HCEC 1CT (cell line): ENCODE data around the gene CACHD1.

Experiments used
- DNase-seq: peaks from one replicate; pipeline ENCODE4 v3.0.0-alpha.2; 2017

The CACHD1 gene

GRCh38 chr1:64525116-64525686 is 55.3 kb downstream of the CACHD1 start:
- DNase-seq, result no peak

- DNase-seq, result no peak
These were observed 56.4 kb downstream of the CACHD1 start for GRCh38 chr1:64526312-64526711.

- no peak for DNase-seq
These were observed 57.2 kb downstream of the CACHD1 start for GRCh38 chr1:64527165-64527564.

DNA sequence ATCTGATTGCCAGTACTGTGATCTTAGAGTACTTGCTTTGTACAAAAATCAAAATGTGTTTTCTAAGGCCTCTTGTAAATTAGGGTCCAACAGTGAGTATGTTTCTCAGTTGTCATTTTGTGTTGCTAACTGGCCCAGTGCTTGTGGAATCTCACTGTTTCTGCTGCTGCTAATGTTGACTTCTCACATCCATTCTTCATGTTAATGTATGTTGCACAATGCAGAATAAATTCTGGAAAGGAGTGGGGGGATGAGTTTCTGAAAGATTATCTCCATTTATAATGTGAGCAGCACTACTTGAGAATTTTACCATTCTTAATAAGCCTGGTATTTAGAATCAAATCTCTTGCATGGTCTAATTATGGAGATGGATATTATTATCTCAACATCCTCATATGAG is 57.9 kb downstream of the CACHD1 start:
- no peak for DNase-seq

- no peak for DNase-seq
These were observed 61.2 kb downstream of the CACHD1 start for GRCh38 chr1:64530969-64531692.

DNA sequence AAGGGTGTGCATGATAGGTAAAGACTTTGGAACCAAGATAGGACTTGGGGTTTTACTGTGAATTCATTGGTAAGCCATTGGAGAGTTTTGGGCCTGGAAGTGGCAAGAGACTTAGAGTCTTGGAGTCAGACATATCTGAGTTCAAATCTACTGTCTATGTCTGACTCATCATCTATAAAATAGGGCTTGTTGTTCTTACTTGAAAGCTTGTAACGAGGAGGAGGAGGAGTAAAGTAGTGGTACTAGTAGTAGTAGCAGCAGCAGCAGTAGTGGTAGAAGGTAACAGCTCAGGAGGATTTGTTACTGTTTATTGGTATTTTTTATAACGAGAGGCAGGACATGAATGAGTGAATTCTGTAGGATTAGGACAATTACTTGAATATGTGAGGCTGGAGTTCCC is 62.7 kb downstream of the CACHD1 start:
- no peak for DNase-seq

DNA sequence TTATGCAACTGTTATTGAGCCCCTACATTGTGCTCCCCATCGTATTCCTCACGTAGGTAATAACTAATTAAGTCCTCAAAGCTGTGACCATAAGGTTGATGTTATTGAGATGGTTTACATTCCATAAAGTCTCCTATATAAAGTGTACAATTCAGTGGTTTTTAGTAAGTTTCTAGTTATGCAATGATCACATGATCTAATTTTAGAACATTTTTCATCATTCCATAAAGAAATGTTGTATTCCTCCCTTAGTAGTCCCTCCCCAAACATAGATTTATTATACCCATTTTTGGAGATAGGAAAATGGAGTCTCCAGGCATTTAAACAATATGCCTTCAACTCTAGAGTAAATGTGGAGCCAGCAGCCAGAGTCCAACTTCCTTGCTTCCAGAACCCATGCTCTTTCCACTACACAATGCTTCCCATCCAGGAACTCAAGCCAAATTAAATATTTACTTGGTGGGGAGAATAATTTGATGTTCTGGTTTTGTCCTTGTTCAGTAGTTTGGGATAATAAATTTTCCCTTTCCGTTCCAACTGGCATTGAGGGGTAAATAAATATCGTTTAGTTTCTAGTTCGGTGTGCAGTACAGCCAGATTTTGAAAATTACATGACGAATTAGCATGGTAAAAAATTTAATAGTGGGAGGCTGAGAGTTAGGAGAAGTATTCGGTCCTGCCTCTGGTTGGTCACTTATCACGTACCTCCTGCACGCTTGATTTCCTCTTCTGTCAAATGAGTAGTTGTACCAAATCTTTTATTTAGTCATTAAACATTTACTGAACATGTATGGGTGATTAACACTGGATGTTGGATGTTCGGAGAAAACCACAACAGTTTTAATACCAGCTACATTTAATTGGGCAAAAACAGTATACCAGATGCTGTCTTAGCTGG is 66.3 kb downstream of the CACHD1 start:
- DNase-seq, result peak; percentile 33

DNA sequence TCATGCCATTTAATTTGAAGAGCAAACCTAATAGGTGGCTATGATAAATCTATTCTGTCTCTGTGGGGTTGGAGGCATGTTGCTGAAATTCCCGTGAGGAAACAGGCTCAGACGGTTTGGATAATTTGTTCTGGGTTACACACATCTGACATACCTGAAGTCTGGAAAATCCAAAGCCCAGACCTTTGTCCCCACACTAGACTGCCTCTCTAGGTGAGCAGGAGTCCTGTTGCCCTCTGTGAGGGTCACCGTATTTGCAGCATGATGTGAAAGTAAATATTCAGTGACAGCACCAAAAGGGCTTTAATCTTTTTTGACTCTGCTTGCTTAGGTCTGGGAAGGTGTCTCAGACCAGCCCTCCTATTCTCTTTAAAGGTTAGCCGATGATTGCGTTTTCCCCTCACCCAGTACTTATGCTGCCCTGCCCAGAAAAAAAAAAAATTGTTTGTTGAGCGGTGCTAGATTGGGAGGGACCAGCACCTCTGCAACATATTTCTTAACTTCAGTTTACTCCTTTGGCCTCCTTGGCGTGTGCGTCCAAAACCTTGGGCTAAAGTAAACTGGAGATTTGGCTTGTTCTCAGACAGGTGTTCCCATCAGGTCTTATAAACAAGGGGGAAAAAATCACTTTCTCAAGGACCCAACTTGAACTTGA is 67.0 kb downstream of the CACHD1 start:
- no peak for DNase-seq

GRCh38 chr1:64537942-64538341 is 68.0 kb downstream of the CACHD1 start:
- DNase-seq, result no peak

DNA sequence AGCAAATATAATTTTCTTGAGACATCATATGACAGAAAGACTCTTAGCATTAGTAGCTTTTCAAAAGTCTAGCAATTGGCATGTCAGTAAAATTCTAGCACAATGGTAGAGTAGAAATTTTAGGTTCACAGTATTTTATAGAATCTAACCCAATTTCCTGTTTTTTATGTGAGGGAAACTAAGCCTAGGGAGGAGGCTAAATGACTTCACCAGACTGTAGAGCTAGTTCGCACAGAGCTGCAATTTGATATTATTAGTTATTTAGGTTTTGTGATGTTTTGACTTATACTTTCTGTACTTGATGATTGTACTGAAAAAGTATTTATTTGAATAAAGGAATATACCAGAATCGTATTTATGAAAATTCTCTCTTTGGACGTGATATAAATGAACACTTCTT is 68.5 kb downstream of the CACHD1 start:
- no peak for DNase-seq

DNA sequence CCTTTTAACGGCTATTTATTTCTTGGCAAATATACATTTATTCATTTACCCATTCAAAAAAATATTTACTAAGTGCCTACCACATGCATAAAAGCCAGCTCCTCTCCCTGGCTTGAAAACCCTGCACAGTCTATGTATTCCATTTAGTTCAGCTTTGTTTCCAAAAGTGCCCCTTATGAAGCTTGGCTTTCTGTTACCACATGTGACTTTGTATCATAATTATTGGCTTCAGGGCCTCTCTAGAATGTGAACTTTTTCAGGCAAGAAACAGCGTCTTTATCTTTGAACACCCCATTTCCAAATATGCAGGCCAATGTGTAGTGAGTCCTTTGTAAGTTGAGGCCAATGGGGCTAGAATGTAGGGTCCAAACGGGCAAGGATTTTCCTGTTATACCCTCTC is 69.4 kb downstream of the CACHD1 start:
- DNase-seq, result no peak

DNA sequence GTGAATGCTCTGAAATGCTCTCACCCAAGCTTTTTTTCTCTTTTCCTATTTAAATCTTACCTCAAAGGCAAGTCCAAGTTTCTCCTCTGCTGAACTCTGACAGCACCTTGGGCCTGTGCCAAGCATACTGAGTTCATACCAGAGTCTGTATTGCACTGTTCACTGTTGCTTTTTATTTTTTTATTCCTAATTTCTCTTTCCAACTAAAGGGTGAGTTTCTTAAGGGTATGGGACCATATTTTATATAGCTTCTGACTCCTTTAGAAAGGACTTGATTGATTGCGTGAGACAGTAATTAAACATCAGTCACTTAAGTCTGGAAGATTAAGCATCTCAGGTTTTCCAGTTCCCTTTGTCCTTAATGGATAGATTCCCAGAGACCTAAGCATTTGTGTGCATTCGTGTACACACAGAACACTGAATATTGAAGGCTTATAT is 69.9 kb downstream of the CACHD1 start:
- peak; percentile 37 for DNase-seq

DNA sequence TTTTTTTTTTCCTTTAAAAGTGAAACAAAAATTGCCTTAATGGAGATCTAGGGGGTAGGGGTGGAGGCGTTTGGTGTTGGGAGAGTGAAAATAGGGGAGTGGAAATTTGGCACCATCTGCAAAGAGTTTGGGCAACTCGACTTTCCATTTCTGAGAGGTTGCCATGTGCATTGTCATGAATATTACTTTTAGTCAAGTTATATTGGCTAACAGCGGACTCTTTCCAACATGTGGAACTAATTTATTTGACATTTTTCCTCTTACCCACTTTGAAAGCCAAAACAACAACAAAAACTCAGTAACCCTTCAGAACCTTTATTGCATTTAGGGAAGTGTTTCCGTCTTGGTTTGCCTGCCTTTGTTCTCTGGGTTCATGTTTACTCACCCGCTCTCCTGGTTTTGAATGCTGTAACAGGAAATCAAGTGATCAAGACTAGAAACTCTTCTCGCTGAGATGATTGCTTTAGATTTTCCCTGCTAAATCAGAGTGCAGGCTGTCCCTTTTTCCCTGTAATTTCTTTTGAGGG is 70.4 kb downstream of the CACHD1 start:
- DNase-seq, result peak; percentile 37

GRCh38 chr1:64542118-64542517 is 72.2 kb downstream of the CACHD1 start:
- no peak for DNase-seq

GRCh38 chr1:64543831-64544230 is 73.9 kb downstream of the CACHD1 start:
- DNase-seq, result peak; percentile 65

DNA sequence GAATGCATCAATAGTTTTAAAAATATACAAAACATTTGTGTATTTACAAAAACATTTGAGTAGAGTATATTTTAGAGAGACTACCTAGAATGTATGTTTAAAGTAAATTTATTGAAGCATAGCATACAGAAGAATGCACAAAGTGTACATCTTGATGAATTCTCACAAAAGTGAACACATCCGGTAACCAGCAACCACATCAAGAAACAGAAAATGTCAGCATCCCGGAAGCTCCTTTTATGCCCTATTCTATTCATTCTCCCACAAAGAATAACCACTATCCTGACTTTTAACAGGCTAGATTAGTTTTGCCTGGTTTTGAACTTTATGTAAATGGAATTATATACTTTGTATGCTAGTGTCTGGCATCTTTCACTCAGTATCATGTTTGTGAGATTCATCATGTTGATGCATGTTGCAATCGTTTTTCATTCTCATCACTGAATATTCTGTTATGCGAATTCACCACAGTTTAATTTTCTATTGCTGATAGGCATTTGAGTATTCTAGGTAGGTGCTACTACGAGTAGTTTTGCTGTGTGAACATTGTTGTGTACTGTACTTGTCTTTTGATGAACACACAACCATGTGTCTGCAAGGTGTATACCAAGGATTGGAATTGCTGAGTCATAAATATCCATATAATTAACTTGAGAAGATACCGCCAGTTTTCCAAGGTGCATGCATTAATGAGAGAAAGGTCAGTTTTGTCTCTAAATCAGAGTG is 75.4 kb downstream of the CACHD1 start:
- DNase-seq, result no peak

DNA sequence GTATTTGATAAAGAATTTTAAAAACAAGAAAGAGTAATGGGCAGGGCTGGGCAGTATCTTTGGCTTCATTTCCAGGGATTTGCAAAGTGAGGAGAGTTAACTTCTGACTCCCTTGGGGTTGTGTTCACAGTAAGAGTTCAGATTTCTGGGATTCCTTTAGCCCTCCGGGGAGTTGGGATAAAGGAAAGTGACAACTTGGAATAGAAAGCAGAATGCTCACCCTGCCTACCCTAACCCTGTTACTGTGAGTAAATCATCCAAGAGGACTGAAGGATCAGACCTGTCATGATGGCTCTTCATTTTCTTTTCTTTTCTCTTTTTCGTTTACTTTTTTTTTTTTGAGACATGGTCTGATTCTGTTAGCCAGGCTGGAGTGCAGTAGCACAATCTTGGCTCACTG is 76.1 kb downstream of the CACHD1 start:
- DNase-seq, result no peak

DNA sequence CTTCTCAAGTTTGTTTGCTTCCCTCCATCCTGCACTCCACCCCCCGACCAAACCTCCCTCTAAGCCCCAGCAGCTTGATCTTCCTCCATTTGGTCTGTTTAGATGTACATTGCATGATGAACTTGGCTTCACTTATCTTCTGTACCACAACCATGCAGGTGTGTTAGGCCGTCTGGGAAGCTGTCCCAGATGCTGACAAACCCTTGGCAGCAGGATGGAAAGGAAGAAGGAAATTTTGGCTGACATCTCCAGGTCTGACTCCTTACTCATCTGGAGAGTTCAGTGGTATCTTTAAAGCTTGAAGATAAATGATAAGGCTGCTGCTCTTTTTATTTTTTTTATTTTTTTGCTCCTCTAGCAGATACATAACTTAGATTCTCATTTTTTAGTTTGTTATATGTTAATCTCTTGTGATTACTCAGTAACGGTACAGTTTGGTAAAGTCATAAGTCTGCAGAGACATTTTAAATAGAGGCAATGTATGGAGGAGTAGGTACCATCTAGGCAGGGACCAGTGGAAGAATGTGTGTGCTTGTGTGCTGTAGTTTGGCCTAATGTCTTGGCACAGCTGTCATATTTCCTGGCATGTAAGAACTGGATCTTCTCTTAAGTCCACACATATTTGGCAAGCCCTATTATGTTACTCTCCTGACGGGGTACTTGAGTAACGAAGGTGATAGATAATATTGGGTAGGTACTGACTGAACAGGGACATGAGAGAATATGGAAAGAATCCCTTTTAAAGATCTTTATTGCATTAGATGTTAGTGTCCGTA is 79.7 kb downstream of the CACHD1 start:
- no peak for DNase-seq

- DNase-seq, result no peak
These were observed 80.6 kb downstream of the CACHD1 start for GRCh38 chr1:64550510-64550909.

DNA sequence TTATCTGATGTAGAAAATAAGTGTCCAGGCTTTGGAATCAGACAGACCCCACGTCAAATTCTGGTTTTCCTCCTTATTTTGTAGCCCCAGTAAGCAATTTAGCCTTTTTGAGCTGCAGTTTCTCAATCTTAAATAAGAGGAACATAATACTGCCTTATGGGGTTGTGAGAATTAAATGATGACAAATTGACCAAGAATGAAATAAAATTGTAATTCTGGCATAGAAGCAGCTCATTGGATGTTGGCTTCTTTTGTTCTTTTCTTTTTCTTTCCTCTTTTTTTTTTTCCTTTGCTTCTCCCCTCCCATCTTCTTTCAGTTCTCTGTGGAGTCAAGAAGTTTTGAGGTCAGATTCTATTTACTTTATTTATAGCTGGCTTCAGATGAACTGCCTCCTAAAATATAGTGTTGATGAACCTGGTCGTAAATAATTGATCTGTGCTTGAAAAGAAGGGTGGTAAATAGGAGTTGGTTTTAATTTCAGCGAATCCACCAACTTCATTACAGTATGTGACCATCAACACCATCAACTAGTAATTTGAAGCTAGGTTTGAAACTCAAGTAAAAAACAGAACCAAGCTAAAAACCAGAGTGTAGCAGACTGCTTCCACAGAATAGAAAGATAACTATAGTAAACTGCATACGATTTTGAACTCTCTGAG is 81.1 kb downstream of the CACHD1 start:
- no peak for DNase-seq

DNA sequence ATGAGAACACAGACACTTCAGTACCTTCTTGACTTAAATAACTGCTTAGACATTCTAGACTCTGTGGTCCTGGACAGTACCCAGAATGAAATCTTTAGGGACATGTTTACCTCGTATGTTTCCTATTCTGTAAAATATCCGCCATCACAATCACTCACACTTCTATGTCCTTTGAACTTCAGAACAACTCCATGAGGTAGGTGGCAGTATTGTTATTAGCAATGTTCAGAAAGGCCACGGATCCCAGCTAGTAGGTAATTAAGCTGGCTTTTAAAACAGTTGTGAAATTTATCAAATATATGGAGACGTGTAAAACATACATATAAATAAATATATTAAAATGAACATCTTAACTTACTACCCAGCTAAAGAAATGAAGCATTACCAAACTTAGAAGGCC is 83.4 kb downstream of the CACHD1 start:
- no peak for DNase-seq
